Fibroblast of the aortic adventitia (primary cell): ENCODE results near the gene CHPT1. TPM values are rescaled to one million over a fixed set of nuclear protein-coding genes. Genes with fewer than 3 reads are reported as not detected.

Source experiments
- DNase-seq: peaks from one replicate; pipeline ENCODE4 v3.0.0-alpha.2; 2010; ENCODE audit warnings: low read depth
- H3K4me3 ChIP-seq: 2 replicates; pipeline ENCODE4 v1.5.1; 2011; ENCODE audit warnings: low read depth, mild to moderate bottlenecking, control low read depth, low read length, moderate library complexity
- total RNA-seq: library from RNA; depleted of rRNA; stranded (reverse); fragments of >200 nt; gene quantifications from 2 replicates; pipeline ENCODE4 v1.2.3, GENCODE V29; 2012; ENCODE audit warnings: low replicate concordance
- TF ChIP-seq, protein P1 (sequence below): IDR thresholded peaks from 2 replicates; pipeline ENCODE4 v1.5.1; 2011; ENCODE audit warnings: mild to moderate bottlenecking, low read length, control low read depth, inconsistent platforms; ENCODE audit not compliant: insufficient read depth

Gene CHPT1
- total RNA-seq, 1 donor = 27.4 TPM

GRCh38 chr12:101759396-101760047, 62.1 kb downstream of the CHPT1 start:
- TF ChIP-seq, protein P1, sequence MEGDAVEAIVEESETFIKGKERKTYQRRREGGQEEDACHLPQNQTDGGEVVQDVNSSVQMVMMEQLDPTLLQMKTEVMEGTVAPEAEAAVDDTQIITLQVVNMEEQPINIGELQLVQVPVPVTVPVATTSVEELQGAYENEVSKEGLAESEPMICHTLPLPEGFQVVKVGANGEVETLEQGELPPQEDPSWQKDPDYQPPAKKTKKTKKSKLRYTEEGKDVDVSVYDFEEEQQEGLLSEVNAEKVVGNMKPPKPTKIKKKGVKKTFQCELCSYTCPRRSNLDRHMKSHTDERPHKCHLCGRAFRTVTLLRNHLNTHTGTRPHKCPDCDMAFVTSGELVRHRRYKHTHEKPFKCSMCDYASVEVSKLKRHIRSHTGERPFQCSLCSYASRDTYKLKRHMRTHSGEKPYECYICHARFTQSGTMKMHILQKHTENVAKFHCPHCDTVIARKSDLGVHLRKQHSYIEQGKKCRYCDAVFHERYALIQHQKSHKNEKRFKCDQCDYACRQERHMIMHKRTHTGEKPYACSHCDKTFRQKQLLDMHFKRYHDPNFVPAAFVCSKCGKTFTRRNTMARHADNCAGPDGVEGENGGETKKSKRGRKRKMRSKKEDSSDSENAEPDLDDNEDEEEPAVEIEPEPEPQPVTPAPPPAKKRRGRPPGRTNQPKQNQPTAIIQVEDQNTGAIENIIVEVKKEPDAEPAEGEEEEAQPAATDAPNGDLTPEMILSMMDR = peak; percentile 85
- H3K4me3 ChIP-seq = no peak overlapping the region
- DNase-seq = peak; percentile 47

DNA sequence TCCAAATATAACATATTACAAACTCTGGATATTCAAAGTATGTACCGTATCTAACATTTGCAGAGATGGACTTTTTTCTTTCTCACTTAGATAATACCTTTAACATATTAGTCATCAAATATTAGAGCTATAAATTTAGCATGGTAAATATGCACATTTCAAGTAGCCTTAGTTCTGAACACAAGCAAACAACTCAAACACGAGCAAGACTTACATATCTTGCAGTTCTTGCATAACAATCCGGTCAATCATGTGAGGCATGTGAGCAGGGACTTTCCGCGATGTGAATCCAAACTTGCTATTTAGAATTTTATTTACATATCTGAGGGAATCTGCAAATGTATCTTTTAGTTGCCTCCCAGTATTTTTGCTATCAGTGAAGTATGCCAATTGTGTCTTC, 63.9 kb downstream of the CHPT1 start:
- DNase-seq = no peak
- no peak overlapping the region for H3K4me3 ChIP-seq
- TF ChIP-seq, protein P1 = no peak

- TF ChIP-seq, protein P1 = no peak
- H3K4me3 ChIP-seq = no peak overlapping the region
- no peak for DNase-seq
Observed at GRCh38 chr12:101761781-101762180, 64.3 kb downstream of the CHPT1 start.

- no peak overlapping the region for H3K4me3 ChIP-seq
- TF ChIP-seq, protein P1 = no peak
- no peak for DNase-seq
Observed at GRCh38 chr12:101763246-101763931, 65.9 kb downstream of the CHPT1 start.

- TF ChIP-seq, protein P1 = no peak
- peak; percentile 24 for DNase-seq
- no peak overlapping the region for H3K4me3 ChIP-seq
Observed at GRCh38 chr12:101764051-101764792, 66.8 kb downstream of the CHPT1 start.

DNA sequence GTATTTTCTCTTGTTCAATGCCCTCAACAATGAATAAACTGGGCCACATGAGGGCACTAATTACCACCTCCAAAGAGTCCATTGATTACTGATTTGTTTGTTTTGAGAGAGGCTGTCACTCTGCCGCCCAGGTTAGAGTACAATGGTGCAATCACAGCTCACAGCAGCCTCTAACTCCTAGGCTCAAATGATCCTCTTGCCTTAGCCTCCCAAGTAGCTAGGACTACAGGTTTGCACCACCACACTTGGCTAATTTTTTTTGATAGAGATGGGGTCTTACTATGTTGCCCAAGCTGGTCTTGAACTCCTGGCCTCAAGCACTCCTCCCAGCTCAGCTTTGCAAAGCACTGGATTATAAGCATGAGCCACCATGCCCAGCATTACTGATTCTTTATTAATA, 70.1 kb downstream of the CHPT1 start:
- TF ChIP-seq, protein P1 = no peak
- no peak overlapping the region for H3K4me3 ChIP-seq
- DNase-seq = no peak
